SK-N-MC (cell line): ENCODE results near the gene SLC22A4.

Experiments
- EZH2 ChIP-seq: fragments of 200-600 bp; sonication (generic); IDR thresholded peaks from one replicate; pipeline ENCODE4 v1.6.1; 2017; ENCODE audit warnings: antibody characterized with exemption
- POLR2AphosphoS5 ChIP-seq: IDR thresholded peaks from 2 replicates; pipeline ENCODE4 v1.6.1; 2012; ENCODE audit warnings: mild to moderate bottlenecking, low read depth, low read length, borderline replicate concordance

DNA sequence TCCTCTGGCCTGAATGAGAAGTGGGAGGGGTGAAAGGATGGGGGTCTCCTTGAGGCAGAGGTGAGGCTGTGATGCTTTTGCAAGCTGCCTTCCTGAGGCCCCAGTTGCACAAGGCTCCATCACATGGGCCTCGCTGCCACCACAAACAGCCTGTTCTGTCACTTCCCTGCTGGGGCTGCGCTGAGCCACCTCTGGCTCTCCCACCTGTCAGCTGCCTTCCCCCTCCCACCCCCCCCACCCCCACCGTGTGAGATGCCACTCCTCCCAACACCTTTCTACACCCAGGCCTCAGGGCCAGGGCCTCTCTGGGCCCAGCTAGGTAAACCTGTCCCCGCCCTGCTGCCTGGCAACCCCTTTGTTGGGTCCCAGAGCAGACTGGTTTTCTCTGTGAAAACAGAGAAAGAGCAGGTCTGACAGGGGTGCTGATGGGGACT lies 41.2 kb upstream of the SLC22A4 start:
- TF ChIP-seq EZH2 (no peak), POLR2AphosphoS5 (no peak)
